Neural progenitor cell (in vitro differentiated cells): Measurements from ENCODE around the gene FFAR1.

Experiments used
- EZH2 ChIP-seq: fragments of 200-600 bp; sonication (generic); IDR thresholded peaks from 2 replicates; pipeline ENCODE4 v1.6.1; 2017; ENCODE audit warnings: antibody characterized with exemption, mild to moderate bottlenecking, moderate library complexity
- EZH2phosphoT487 ChIP-seq: fragments of 200-600 bp; sonication (generic); IDR thresholded peaks from 2 replicates; pipeline ENCODE4 v1.6.1; 2017; ENCODE audit warnings: antibody characterized with exemption
- TF ChIP-seq, protein P1 (sequence below): fragments of 200-600 bp; sonication (generic); IDR thresholded peaks from 2 replicates; pipeline ENCODE4 v1.5.1; 2017; ENCODE audit warnings: antibody characterized with exemption, mild to moderate bottlenecking

- TF ChIP-seq, protein P1, sequence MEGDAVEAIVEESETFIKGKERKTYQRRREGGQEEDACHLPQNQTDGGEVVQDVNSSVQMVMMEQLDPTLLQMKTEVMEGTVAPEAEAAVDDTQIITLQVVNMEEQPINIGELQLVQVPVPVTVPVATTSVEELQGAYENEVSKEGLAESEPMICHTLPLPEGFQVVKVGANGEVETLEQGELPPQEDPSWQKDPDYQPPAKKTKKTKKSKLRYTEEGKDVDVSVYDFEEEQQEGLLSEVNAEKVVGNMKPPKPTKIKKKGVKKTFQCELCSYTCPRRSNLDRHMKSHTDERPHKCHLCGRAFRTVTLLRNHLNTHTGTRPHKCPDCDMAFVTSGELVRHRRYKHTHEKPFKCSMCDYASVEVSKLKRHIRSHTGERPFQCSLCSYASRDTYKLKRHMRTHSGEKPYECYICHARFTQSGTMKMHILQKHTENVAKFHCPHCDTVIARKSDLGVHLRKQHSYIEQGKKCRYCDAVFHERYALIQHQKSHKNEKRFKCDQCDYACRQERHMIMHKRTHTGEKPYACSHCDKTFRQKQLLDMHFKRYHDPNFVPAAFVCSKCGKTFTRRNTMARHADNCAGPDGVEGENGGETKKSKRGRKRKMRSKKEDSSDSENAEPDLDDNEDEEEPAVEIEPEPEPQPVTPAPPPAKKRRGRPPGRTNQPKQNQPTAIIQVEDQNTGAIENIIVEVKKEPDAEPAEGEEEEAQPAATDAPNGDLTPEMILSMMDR: no peak
- no peak for TF ChIP-seq EZH2phosphoT487
- no peak for TF ChIP-seq EZH2
Measured at GRCh38 chr19:35313587-35313986, 34.1 kb upstream of the FFAR1 start.
